Testis (tissue), 3 donors: ENCODE data around the gene TLE5. TPM values are rescaled to one million over a fixed set of nuclear protein-coding genes. Genes with fewer than 3 reads are reported as not detected.
"Not testable (repeated sequence)": the region's sequence is repeated elsewhere in the genome, so short reads cannot be mapped to it uniquely, and the experiment has no call there.

ENCODE experiments used
- DNase-seq: peaks from one replicate; pipeline ENCODE4 v3.0.0-alpha.2; 2019
- H3K27ac ChIP-seq, 2 donors: fragments of 200-600 bp; sonication (generic); one replicate each; pipeline ENCODE4 v1.5.1; 2019
- H3K27me3 ChIP-seq: fragments of 200-600 bp; sonication (generic); one replicate; pipeline ENCODE4 v1.5.1; 2019
- H3K36me3 ChIP-seq: fragments of 200-600 bp; sonication (generic); one replicate; pipeline ENCODE4 v1.5.1; 2017; ENCODE audit warnings: low read depth; ENCODE audit errors: missing control alignments
- H3K4me1 ChIP-seq: fragments of 200-600 bp; sonication (generic); one replicate; pipeline ENCODE4 v1.5.1; 2019
- H3K4me3 ChIP-seq, 2 donors: fragments of 200-600 bp; sonication (generic); one replicate each; pipeline ENCODE4 v1.5.1; 2017 to 2019
- H3K9me3 ChIP-seq: fragments of 200-600 bp; sonication (generic); one replicate; pipeline ENCODE4 v1.5.1; 2017
- POLR2A ChIP-seq: fragments of 450-650 bp; IDR thresholded peaks from one replicate; pipeline ENCODE4 v1.6.1; 2017; ENCODE audit warnings: antibody characterized with exemption, mild to moderate bottlenecking, moderate library complexity
- WGBS, 2 donors: methylation state at CpG; one replicate each; pipeline ENCODE4 v1.1.5; 2018; 5-methylcytosine and 5-hydroxymethylcytosine counted together
- intact Hi-C: fragments of 100-400 bp; cut with DNase I; formaldehyde crosslinking; loops from one replicate; pipeline ENCODE4 v1.15.1; 2023; ENCODE audit warnings: low total_unique reads
- polyA plus RNA-seq: library from polyadenylated mRNA; stranded (reverse); fragments of 350-450 nt; fragmentation: Illumina TruSeq; extraction: RNeasy Lipid Tissue Mini Kit (QIAGEN cat#74804); gene quantifications from one replicate; pipeline ENCODE4 v1.2.3, GENCODE V29; 2014; ENCODE audit warnings: low read depth, low replicate concordance; ENCODE audit not compliant: insufficient read depth
- total RNA-seq, 2 donors: library from RNA; depleted of rRNA; stranded (reverse); fragments of >200 nt; gene quantifications; one replicate each; pipeline ENCODE4 v1.2.3, GENCODE V29; 2016
- TF ChIP-seq, protein P1 (sequence below), 3 experiments: fragments of 450-650 bp in 2 of 3; fragments of 200-600 bp in 1 of 3; sonication (generic) in 1 of 3; IDR thresholded peaks; one replicate each; pipeline ENCODE4 v1.5.1; 2016 to 2019; ENCODE audit warnings: antibody characterized with exemption in 3 of 3, mild to moderate bottlenecking in 2 of 3, moderate library complexity in 1 of 3

TLE5 gene
- total and polyA plus RNA-seq, 3 donors from 2014 or later, result 314 to 539 (median 354) TPM

- Histone ChIP-seq H3K4me1 (peaks cover 8% of the 10 kb centered on the region), H3K4me3 (peak overlapping the region in 1 of 2 donors; percentile 36), H3K27ac (peak overlapping the region; percentile 72 to 79), H3K27me3 (no peaks in the 10 kb centered on the region), H3K9me3 (no peaks in the 10 kb centered on the region), H3K36me3 (no peaks in the 10 kb centered on the region)
- no peak for DNase-seq
- no peak for TF ChIP-seq POLR2A
- intact Hi-C loops, result no loop called here
- 2 to 13% methylated on average over 6 to 25 of the region's 40 CpGs for WGBS, 2 donors
Measured at GRCh38 chr19:3041761-3042620, 20.3 kb downstream of the TLE5 start.

- WGBS, 2 donors, result 55 to 64% methylated on average over 12 of the region's 12 CpGs
- no peak for DNase-seq
Measured at GRCh38 chr19:3041327-3041726, 21.0 kb downstream of the TLE5 start.

GRCh38 chr19:3039641-3040077 is 22.6 kb downstream of the TLE5 start:
- 66 to 79% methylated on average over 17 of the region's 17 CpGs for WGBS, 2 donors
- peak; percentile 69 for DNase-seq
- H3K27ac ChIP-seq, result peak overlapping the region; percentile 29 to 61

More at GRCh38 chr19:3041327-3041726, 21.0 kb downstream of the TLE5 start:
- Histone ChIP-seq H3K9me3 (no peaks in the 10 kb centered on the region), H3K27ac (peak overlapping the region in 1 of 2 donors; percentile 79), H3K4me3 (peak overlapping the region in 1 of 2 donors; percentile 36), H3K36me3 (no peaks in the 10 kb centered on the region), H3K27me3 (no peaks in the 10 kb centered on the region), H3K4me1 (peaks cover 12% of the 10 kb centered on the region)
- no peak for TF ChIP-seq POLR2A
- TF ChIP-seq, protein P1, sequence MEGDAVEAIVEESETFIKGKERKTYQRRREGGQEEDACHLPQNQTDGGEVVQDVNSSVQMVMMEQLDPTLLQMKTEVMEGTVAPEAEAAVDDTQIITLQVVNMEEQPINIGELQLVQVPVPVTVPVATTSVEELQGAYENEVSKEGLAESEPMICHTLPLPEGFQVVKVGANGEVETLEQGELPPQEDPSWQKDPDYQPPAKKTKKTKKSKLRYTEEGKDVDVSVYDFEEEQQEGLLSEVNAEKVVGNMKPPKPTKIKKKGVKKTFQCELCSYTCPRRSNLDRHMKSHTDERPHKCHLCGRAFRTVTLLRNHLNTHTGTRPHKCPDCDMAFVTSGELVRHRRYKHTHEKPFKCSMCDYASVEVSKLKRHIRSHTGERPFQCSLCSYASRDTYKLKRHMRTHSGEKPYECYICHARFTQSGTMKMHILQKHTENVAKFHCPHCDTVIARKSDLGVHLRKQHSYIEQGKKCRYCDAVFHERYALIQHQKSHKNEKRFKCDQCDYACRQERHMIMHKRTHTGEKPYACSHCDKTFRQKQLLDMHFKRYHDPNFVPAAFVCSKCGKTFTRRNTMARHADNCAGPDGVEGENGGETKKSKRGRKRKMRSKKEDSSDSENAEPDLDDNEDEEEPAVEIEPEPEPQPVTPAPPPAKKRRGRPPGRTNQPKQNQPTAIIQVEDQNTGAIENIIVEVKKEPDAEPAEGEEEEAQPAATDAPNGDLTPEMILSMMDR (IDR thresholded peaks at IDR 0.05), result no peak
- intact Hi-C loops, result no loop called here

DNA sequence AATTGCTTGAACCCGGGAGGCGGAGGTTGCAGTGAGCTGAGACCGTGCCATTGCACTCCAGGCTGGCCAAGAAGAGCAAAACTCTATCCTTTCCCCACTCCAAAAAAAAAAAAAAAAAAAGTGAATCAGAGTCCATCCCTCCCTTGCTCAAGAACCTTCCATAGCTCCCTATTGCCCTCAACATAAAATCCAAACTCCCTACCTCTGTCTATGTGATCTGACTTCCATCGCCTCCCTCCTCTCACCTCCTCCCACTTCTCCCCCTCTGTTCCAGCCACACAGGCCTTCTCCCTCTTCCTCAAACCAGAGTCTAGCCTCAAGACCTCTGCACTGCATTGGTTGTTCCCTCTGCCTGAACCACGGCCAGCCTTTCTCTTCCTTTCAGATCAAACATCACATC is 23.2 kb downstream of the TLE5 start:
- Histone ChIP-seq H3K27ac (peak overlapping the region; percentile 29 to 61), H3K9me3 (no peaks in the 10 kb centered on the region), H3K36me3 (no peaks in the 10 kb centered on the region), H3K27me3 (no peaks in the 10 kb centered on the region), H3K4me3 (no peak overlapping the region), H3K4me1 (peaks cover 24% of the 10 kb centered on the region)
- TF ChIP-seq, protein P1 (IDR thresholded peaks at IDR 0.05), result no peak
- TF ChIP-seq POLR2A, result no peak
- 85 to 88% methylated on average over 5 of the region's 5 CpGs for WGBS, 2 donors
- DNase-seq, result no peak
- intact Hi-C loops, result loop anchor here (10.0 kb wide), 1 partner anchor 64 kb away; the partner anchor contains the start of gene TLE6

More at GRCh38 chr19:3039641-3040077, 22.6 kb downstream of the TLE5 start:
- no peaks in the 10 kb centered on the region for H3K36me3 ChIP-seq
- peaks cover 19% of the 10 kb centered on the region for H3K4me1 ChIP-seq
- H3K4me3 ChIP-seq, result no peak overlapping the region
- no peaks in the 10 kb centered on the region for H3K9me3 ChIP-seq
- H3K27me3 ChIP-seq, result no peaks in the 10 kb centered on the region
- intact Hi-C loops, result loop anchor here (10.0 kb wide), 1 partner anchor 65 kb away; the partner anchor contains the start of gene TLE6
- no peak for TF ChIP-seq POLR2A
- TF ChIP-seq, protein P1 (IDR thresholded peaks at IDR 0.05), result no peak

DNA sequence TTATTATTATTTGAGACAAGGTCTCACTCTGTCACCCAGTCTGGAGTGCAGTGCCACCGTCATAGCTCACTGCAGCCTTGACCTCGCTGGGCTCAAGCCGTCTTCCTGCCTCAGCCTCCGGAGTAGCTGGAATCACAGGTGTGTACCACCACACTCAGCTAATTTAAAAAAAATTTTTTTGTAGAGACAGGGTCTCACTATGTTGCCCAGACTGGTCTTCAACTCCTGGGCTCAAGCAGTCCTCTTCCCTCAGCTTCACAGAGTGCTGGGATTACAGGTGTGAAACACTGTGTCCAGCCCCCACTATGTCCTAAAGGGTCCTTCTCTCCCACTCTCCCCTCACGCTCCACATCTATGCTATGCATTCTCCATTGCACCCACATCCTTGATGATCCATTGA is 24.1 kb downstream of the TLE5 start:
- WGBS, 2 donors, result 65 to 78% methylated on average over 5 of the region's 5 CpGs
- Histone ChIP-seq H3K36me3 (no peaks in the 10 kb centered on the region), H3K27me3 (no peaks in the 10 kb centered on the region), H3K4me1 (peaks cover 26% of the 10 kb centered on the region), H3K4me3 (no peak overlapping the region), H3K27ac (peak overlapping the region in 1 of 2 donors; percentile 96), H3K9me3 (no peaks in the 10 kb centered on the region)
- intact Hi-C loops, result loop anchor here (10.0 kb wide), 1 partner anchor 63 kb away; the partner anchor contains the start of gene TLE6
- DNase-seq, result no peak
- TF ChIP-seq, protein P1 (IDR thresholded peaks at IDR 0.05), result no peak
- TF ChIP-seq POLR2A, result no peak

- H3K27me3 ChIP-seq, DNase-seq, H3K9me3 ChIP-seq, H3K36me3 ChIP-seq: not testable (repeated sequence)
- H3K4me1 ChIP-seq, result peaks cover 25% of the 10 kb centered on the region
- peak overlapping the region; percentile 73 to 96 for H3K27ac ChIP-seq
- peak overlapping the region in 1 of 2 donors; percentile 52 for H3K4me3 ChIP-seq
- WGBS, 2 donors, result 66 to 74% methylated on average over 11 to 14 of the region's 14 CpGs
- intact Hi-C loops, result loop anchor here (10.0 kb wide), 1 partner anchor 62 kb away; the partner anchor contains the start of gene TLE6
Measured at GRCh38 chr19:3036977-3037544, 25.2 kb downstream of the TLE5 start.
